ENCODE measurements around the gene DENND1A.

DNA sequence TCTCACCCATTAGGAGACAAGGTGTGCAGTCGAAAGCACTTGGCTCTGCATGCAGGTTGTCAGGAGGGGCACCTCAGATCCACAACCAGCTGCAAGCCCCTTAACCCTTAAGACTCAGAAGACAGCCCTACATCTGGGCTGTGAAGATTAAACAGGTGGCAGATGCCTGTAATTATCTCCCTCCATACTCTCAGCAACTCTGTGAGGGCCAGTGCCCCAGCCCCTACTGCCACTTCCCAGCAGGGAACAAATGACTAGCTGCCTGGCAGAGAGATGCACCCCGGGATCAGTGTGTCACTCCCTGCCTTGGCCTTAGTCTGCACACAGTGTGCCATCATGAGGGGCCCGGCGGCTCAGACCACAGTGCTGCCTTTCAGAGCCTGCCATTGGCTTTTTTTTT lies 532.0 kb downstream of the DENND1A start:
- TF ChIP-seq EP300 (IDR thresholded peaks at IDR 0.05) (no peak), POLR2A (IDR thresholded peaks at IDR 0.05) (no peak)
